ENCODE results near the gene FHIT. TPM values are rescaled to one million over a fixed set of nuclear protein-coding genes. Genes with fewer than 3 reads are reported as not detected.

FHIT gene
- total and polyA plus RNA-seq, 7 donors = 2.4 to 10.2 (median 6.1) TPM

GRCh38 chr3:60048447-60048848, 1202.8 kb downstream of the FHIT start:
- no peak for TF ChIP-seq EP300 (IDR thresholded peaks at IDR 0.05)
- no peak for TF ChIP-seq CTCF (IDR thresholded peaks at IDR 0.05)
- TF ChIP-seq POLR2A (IDR thresholded peaks at IDR 0.05) = no peak
- no peak for TF ChIP-seq POLR2AphosphoS5 (IDR thresholded peaks at IDR 0.05)
- Histone ChIP-seq H3K9me3 (no peaks in the 10 kb centered on the region), H3K36me3 (no peaks in the 10 kb centered on the region), H3K27me3 (no peaks in the 10 kb centered on the region), H3K4me3 (no peak overlapping the region), H3K27ac (no peak overlapping the region), H3K4me1 (no peaks in the 10 kb centered on the region)
- no peak for DNase-seq
- WGBS, 2 donors = 71 to 92% methylated on average over 12 of the region's 12 CpGs
- intact Hi-C loops (cut with DNase I) = no loop called here

DNA sequence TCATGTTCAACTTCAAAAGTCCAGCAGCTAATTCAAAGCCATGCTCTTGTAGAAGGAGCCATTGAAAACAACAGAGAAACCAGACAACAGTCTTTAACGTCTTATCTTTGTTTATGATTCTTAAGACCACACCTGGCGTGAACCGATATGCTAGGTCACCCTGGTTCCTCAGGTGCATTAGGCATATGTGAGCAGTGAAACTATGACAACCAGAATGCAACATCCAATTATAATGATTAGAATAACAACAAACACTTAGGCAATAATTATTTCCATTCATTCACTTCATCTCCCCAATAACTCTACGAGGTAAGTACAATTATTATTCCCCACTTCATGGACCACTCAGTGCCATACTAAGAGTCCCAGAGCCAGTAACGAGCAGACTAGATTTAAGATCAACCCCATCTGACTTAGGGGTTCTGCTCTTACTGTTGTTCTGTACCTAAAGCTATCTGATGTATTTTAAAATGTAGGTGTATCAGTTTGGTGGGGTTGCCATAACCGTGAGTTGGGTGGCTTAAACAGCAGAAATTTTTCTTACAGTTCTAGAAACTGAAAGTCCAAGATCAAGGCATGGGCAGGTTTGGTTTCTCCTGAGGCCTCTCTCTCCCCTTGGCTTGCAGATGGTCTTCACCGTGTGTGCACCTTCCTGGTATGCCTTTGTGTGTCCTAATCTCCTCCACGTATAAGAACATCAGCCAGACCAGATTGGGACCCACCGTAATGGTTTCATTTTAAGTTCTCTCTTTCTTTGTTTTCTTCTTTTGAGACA, 1203.6 kb downstream of the FHIT start:
- H3K36me3 ChIP-seq = no peaks in the 10 kb centered on the region
- 81 to 83% methylated on average over 9 of the region's 9 CpGs for WGBS, 2 donors
- no peak overlapping the region for H3K4me3 ChIP-seq
- TF ChIP-seq CTCF (IDR thresholded peaks at IDR 0.05) (no peak), POLR2AphosphoS5 (IDR thresholded peaks at IDR 0.05) (no peak), POLR2A (IDR thresholded peaks at IDR 0.05) (no peak)
- H3K9me3 ChIP-seq = no peaks in the 10 kb centered on the region
- no peaks in the 10 kb centered on the region for H3K27me3 ChIP-seq
- intact Hi-C loops (cut with DNase I) = no loop called here
- DNase-seq = no peak
- H3K27ac ChIP-seq = no peak overlapping the region
- no peaks in the 10 kb centered on the region for H3K4me1 ChIP-seq

GRCh38 chr3:60046210-60046609, 1205.0 kb downstream of the FHIT start:
- TF ChIP-seq POLR2A (IDR thresholded peaks at IDR 0.05) = no peak
- no peak for DNase-seq
- no peaks in the 10 kb centered on the region for H3K36me3 ChIP-seq
- no peaks in the 10 kb centered on the region for H3K4me1 ChIP-seq
- H3K9me3 ChIP-seq = no peaks in the 10 kb centered on the region
- intact Hi-C loops (cut with DNase I) = no loop called here
- 34 to 59% methylated on average over 6 of the region's 6 CpGs for WGBS, 2 donors
- H3K4me3 ChIP-seq = no peak overlapping the region
- H3K27ac ChIP-seq = no peak overlapping the region
- no peaks in the 10 kb centered on the region for H3K27me3 ChIP-seq

- DNase-seq = no peak
- Histone ChIP-seq H3K9me3 (no peaks in the 10 kb centered on the region), H3K4me1 (no peaks in the 10 kb centered on the region), H3K4me3 (no peak overlapping the region), H3K36me3 (no peaks in the 10 kb centered on the region), H3K27ac (no peak overlapping the region), H3K27me3 (no peaks in the 10 kb centered on the region)
- no peak for TF ChIP-seq EP300 (IDR thresholded peaks at IDR 0.05)
- no peak for TF ChIP-seq CTCF (IDR thresholded peaks at IDR 0.05)
- no peak for TF ChIP-seq POLR2A (IDR thresholded peaks at IDR 0.05)
- no peak for TF ChIP-seq POLR2AphosphoS5 (IDR thresholded peaks at IDR 0.05)
- WGBS, 2 donors = 90 to 98% methylated on average over 1 of the region's 1 CpG
- intact Hi-C loops (cut with DNase I) = no loop called here
Measured at GRCh38 chr3:60045686-60046085, 1205.6 kb downstream of the FHIT start.

DNA sequence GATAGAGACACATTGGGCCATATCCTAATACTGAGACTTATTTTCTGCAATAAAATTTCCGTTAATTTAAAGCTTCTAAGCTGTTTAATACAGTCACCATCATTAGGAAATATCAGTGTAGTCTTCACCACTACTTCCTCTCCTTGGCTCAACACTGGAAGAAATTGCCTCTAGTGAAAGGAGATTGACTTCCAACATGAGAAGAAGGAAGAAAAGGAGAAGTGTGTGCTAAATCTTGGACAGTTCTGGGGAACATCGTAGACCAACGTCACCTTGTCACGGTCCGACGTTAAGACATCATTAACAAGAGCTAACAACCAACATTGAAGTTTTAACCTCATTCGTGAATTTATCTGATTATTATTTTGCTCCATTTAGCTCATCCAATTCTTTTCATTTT, 1214.4 kb downstream of the FHIT start:
- intact Hi-C loops (cut with DNase I) = no loop called here
- H3K9me3 ChIP-seq = no peaks in the 10 kb centered on the region
- no peaks in the 10 kb centered on the region for H3K27me3 ChIP-seq
- no peaks in the 10 kb centered on the region for H3K4me1 ChIP-seq
- no peak overlapping the region for H3K4me3 ChIP-seq
- WGBS, 2 donors = 94% methylated on average over 7 of the region's 7 CpGs
- TF ChIP-seq POLR2AphosphoS5 (IDR thresholded peaks at IDR 0.05) (no peak), POLR2A (IDR thresholded peaks at IDR 0.05) (no peak), CTCF (IDR thresholded peaks at IDR 0.05) (no peak), EP300 (IDR thresholded peaks at IDR 0.05) (no peak)
- H3K36me3 ChIP-seq = no peaks in the 10 kb centered on the region
- no peak for DNase-seq
- no peak overlapping the region for H3K27ac ChIP-seq
